CD4-positive, alpha-beta T cell treated with Interleukin-10 for 1 hour (primary cell): ENCODE measurements around the gene MFAP2.

Source experiments
- DNase-seq: peaks from one replicate; pipeline ENCODE4 v3.0.0-alpha.2; 2020

Gene MFAP2

GRCh38 chr1:16926491-16927073, 53.8 kb downstream of the MFAP2 start:
- no peak for DNase-seq

- DNase-seq: no peak
Measured at GRCh38 chr1:16925635-16926490, 54.6 kb downstream of the MFAP2 start.

GRCh38 chr1:16924919-16925477, 55.4 kb downstream of the MFAP2 start:
- no peak for DNase-seq
